Loucy (cell line): ENCODE measurements around the gene ALDH3A1.

Experiments
- H2AFZ ChIP-seq: fragments of 200-600 bp; sonication (generic); 2 replicates; pipeline ENCODE4 v1.6.0; 2016; ENCODE audit warnings: antibody characterized with exemption, mild to moderate bottlenecking, low read length, moderate library complexity
- H3F3A ChIP-seq: fragments of 200-600 bp; 2 replicates; pipeline ENCODE4 v1.6.0; 2016; ENCODE audit warnings: antibody characterized with exemption, low read depth, mild to moderate bottlenecking
- H3K27me3 ChIP-seq: fragments of 200-600 bp; sonication (generic); 2 replicates; pipeline ENCODE4 v1.6.1; 2014; ENCODE audit warnings: low read length, mild to moderate bottlenecking; ENCODE audit not compliant: insufficient read depth, poor library complexity, severe bottlenecking
- H3K36me3 ChIP-seq: fragments of 200-600 bp; sonication (generic); 2 replicates; pipeline ENCODE4 v1.6.1; 2016; ENCODE audit warnings: low read length; ENCODE audit not compliant: insufficient read depth
- H3K4me1 ChIP-seq: fragments of 200-600 bp; sonication (generic); 2 replicates; pipeline ENCODE4 v1.5.1; 2014; ENCODE audit warnings: low read length, mild to moderate bottlenecking; ENCODE audit not compliant: insufficient read depth, poor library complexity, severe bottlenecking
- H3K4me2 ChIP-seq: fragments of 200-600 bp; sonication (generic); 2 replicates; pipeline ENCODE4 v1.6.0; 2014; ENCODE audit warnings: antibody characterized with exemption, low read length, low read depth, mild to moderate bottlenecking; ENCODE audit not compliant: poor library complexity, severe bottlenecking
- H3K4me3 ChIP-seq: fragments of 200-600 bp; sonication (generic); 2 replicates; pipeline ENCODE4 v1.5.1; 2014; ENCODE audit warnings: low read length, mild to moderate bottlenecking, mixed read lengths; ENCODE audit not compliant: poor library complexity, severe bottlenecking
- H3K79me2 ChIP-seq: fragments of 200-600 bp; sonication (generic); 2 replicates; pipeline ENCODE4 v1.6.1; 2014; ENCODE audit warnings: low read length; ENCODE audit not compliant: insufficient read depth
- H3K9ac ChIP-seq: fragments of 200-600 bp; sonication (generic); 2 replicates; pipeline ENCODE4 v1.6.0; 2014; ENCODE audit warnings: mild to moderate bottlenecking, low read depth, low read length, moderate library complexity; ENCODE audit not compliant: poor library complexity, severe bottlenecking
- H3K9me2 ChIP-seq: fragments of 200-600 bp; sonication (generic); replicated peaks from 2 replicates; pipeline ENCODE4 v1.6.1; 2016; ENCODE audit warnings: low read depth, low read length, mixed read lengths
- H3K9me3 ChIP-seq: fragments of 200-600 bp; sonication (generic); 2 replicates; pipeline ENCODE4 v1.6.1; 2014; ENCODE audit warnings: mild to moderate bottlenecking, antibody characterized with exemption, low read length, low read depth; ENCODE audit not compliant: insufficient read depth
- H4K20me1 ChIP-seq: fragments of 200-600 bp; sonication (generic); 2 replicates; pipeline ENCODE4 v1.6.0; 2014; ENCODE audit warnings: antibody characterized with exemption, low read length, mild to moderate bottlenecking; ENCODE audit not compliant: insufficient read depth, poor library complexity, severe bottlenecking
- EZH2phosphoT487 ChIP-seq: fragments of 200-600 bp; IDR thresholded peaks from 2 replicates; pipeline ENCODE4 v1.6.1; 2018; ENCODE audit warnings: antibody characterized with exemption, mild to moderate bottlenecking, moderate library complexity, borderline replicate concordance
- TF ChIP-seq, protein P1 (sequence below): fragments of 200-600 bp; sonication (generic); conservative IDR thresholded peaks from 2 replicates; pipeline ENCODE4 v1.5.1; 2014; ENCODE audit warnings: mild to moderate bottlenecking, antibody characterized with exemption, low read length

Gene ALDH3A1

GRCh38 chr17:19739241-19740201 is 8.6 kb downstream of the ALDH3A1 start:
- TF ChIP-seq EZH2phosphoT487 = no peak
- TF ChIP-seq, protein P1, sequence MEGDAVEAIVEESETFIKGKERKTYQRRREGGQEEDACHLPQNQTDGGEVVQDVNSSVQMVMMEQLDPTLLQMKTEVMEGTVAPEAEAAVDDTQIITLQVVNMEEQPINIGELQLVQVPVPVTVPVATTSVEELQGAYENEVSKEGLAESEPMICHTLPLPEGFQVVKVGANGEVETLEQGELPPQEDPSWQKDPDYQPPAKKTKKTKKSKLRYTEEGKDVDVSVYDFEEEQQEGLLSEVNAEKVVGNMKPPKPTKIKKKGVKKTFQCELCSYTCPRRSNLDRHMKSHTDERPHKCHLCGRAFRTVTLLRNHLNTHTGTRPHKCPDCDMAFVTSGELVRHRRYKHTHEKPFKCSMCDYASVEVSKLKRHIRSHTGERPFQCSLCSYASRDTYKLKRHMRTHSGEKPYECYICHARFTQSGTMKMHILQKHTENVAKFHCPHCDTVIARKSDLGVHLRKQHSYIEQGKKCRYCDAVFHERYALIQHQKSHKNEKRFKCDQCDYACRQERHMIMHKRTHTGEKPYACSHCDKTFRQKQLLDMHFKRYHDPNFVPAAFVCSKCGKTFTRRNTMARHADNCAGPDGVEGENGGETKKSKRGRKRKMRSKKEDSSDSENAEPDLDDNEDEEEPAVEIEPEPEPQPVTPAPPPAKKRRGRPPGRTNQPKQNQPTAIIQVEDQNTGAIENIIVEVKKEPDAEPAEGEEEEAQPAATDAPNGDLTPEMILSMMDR = no peak
- no peak overlapping the region for H3K4me2 ChIP-seq
- no peaks in the 10 kb centered on the region for H3K9me3 ChIP-seq
- no peaks in the 10 kb centered on the region for H4K20me1 ChIP-seq
- H3K27me3 ChIP-seq = no peaks in the 10 kb centered on the region
- no peak overlapping the region for H2AFZ ChIP-seq
- H3F3A ChIP-seq = no peaks in the 10 kb centered on the region
- H3K79me2 ChIP-seq = no peaks in the 10 kb centered on the region
- H3K36me3 ChIP-seq = no peaks in the 10 kb centered on the region
- H3K9me2 ChIP-seq = no peaks in the 10 kb centered on the region
- H3K4me1 ChIP-seq = no peaks in the 10 kb centered on the region
- H3K9ac ChIP-seq = no peak overlapping the region
- H3K4me3 ChIP-seq = no peak overlapping the region

- no peak overlapping the region for H2AFZ ChIP-seq
- H3K79me2 ChIP-seq = no peaks in the 10 kb centered on the region
- no peaks in the 10 kb centered on the region for H4K20me1 ChIP-seq
- no peaks in the 10 kb centered on the region for H3K9me3 ChIP-seq
- TF ChIP-seq, protein P1 = no peak
- TF ChIP-seq EZH2phosphoT487 = no peak
- H3K4me1 ChIP-seq = no peaks in the 10 kb centered on the region
- H3K4me3 ChIP-seq = no peak overlapping the region
- H3K9me2 ChIP-seq = no peaks in the 10 kb centered on the region
- H3F3A ChIP-seq = no peaks in the 10 kb centered on the region
- no peak overlapping the region for H3K9ac ChIP-seq
- no peak overlapping the region for H3K4me2 ChIP-seq
- no peaks in the 10 kb centered on the region for H3K27me3 ChIP-seq
- no peaks in the 10 kb centered on the region for H3K36me3 ChIP-seq
Observed at GRCh38 chr17:19738757-19739156, 9.3 kb downstream of the ALDH3A1 start.

DNA sequence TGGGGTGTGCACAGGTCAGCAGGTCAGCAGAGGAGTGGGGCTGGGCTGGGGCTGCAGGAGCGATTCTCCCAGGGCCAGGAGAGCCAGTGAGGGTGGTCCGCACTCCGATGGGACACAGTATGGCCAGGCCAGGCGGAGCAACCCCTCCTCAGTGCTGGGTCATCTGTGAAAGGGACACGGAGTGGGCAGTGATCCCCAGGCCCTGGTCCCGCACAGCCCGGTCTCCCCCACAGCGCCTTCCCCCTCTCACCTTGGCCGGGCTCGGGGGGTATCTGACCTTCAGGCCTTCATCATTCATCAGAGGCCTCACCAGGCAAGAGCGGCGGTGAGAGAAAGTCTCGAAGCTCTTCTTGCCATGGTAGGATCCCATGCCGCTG is 10.0 kb downstream of the ALDH3A1 start:
- no peaks in the 10 kb centered on the region for H3K9me3 ChIP-seq
- H3K4me3 ChIP-seq = no peak overlapping the region
- H3K79me2 ChIP-seq = no peaks in the 10 kb centered on the region
- no peaks in the 10 kb centered on the region for H3K9me2 ChIP-seq
- no peaks in the 10 kb centered on the region for H3K4me1 ChIP-seq
- H4K20me1 ChIP-seq = no peaks in the 10 kb centered on the region
- H3F3A ChIP-seq = no peaks in the 10 kb centered on the region
- no peak overlapping the region for H3K9ac ChIP-seq
- no peaks in the 10 kb centered on the region for H3K27me3 ChIP-seq
- no peak overlapping the region for H2AFZ ChIP-seq
- H3K4me2 ChIP-seq = no peak overlapping the region
- no peaks in the 10 kb centered on the region for H3K36me3 ChIP-seq
- TF ChIP-seq EZH2phosphoT487 = no peak
- TF ChIP-seq, protein P1 = no peak
